ENCODE data around the gene CCDC40. TPM values are rescaled to one million over a fixed set of nuclear protein-coding genes. Genes with fewer than 3 reads are reported as not detected.

CCDC40 gene
- total and polyA plus RNA-seq, 2 of the 13 experiments (the other 11 are each of a cell fraction or from before 2014, with no cell fraction given) = 4.1 to 5.5 TPM

DNA sequence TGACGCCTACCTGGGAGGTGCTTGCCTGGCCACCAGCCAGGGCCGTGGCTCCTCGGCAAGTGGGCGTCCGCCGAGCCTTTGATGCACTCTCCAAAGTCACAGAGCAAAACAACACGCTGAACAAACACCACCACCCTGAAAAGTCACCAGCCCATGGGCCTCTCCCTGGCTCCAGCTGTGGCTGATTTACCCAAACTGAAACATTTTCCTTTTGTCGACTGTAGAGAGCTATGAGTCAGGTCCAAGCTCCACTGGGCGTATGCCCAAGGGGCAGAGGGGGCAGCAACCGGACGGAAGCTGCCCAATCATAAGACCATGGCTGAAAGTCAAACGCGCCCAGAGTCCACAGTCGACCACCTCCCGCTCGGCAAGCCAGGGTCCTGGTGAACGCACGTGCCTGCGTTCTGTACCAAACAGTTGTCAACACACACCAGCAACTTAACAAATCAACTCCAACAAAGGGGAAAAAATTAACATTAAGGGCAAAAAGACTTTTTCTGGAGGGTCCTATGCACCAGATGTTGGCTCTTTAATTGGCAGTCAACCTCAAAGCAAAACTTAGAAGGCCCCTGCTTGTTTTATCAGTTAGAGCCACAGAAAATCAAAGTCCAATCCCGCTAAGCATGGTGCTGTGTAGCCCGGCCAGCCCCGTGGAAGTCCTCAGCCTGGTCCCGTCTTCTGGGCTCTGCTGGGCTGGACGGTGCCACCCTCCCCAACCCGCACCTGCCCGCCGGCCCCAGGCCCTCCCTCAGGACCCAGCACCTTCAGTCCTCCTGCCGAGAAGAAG is 48.1 kb upstream of the CCDC40 start (continued):
- TF ChIP-seq, protein P1, sequence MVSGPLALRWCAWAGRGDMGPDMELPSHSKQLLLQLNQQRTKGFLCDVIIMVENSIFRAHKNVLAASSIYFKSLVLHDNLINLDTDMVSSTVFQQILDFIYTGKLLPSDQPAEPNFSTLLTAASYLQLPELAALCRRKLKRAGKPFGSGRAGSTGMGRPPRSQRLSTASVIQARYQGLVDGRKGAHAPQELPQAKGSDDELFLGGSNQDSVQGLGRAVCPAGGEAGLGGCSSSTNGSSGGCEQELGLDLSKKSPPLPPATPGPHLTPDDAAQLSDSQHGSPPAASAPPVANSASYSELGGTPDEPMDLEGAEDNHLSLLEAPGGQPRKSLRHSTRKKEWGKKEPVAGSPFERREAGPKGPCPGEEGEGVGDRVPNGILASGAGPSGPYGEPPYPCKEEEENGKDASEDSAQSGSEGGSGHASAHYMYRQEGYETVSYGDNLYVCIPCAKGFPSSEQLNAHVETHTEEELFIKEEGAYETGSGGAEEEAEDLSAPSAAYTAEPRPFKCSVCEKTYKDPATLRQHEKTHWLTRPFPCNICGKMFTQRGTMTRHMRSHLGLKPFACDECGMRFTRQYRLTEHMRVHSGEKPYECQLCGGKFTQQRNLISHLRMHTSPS (CRISPR knock-in tag; IDR thresholded peaks at IDR 0.05; ENCODE audit: low read depth) = peak; percentile 99
- TF ChIP-seq, protein P2, sequence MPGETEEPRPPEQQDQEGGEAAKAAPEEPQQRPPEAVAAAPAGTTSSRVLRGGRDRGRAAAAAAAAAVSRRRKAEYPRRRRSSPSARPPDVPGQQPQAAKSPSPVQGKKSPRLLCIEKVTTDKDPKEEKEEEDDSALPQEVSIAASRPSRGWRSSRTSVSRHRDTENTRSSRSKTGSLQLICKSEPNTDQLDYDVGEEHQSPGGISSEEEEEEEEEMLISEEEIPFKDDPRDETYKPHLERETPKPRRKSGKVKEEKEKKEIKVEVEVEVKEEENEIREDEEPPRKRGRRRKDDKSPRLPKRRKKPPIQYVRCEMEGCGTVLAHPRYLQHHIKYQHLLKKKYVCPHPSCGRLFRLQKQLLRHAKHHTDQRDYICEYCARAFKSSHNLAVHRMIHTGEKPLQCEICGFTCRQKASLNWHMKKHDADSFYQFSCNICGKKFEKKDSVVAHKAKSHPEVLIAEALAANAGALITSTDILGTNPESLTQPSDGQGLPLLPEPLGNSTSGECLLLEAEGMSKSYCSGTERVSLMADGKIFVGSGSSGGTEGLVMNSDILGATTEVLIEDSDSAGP (CRISPR knock-in tag; IDR thresholded peaks at IDR 0.05; ENCODE audit: borderline replicate concordance) = peak; percentile 83
- TF ChIP-seq RFXAP (CRISPR knock-in tag; IDR thresholded peaks at IDR 0.05; ENCODE audit: borderline replicate concordance) = peak; percentile 74
- peak; percentile 95 for TF ChIP-seq MEIS2 (CRISPR knock-in tag; IDR thresholded peaks at IDR 0.05)
- TF ChIP-seq KAT7 (CRISPR knock-in tag; IDR thresholded peaks at IDR 0.05; ENCODE audit: borderline replicate concordance) = peak; percentile 27; the same call in 1 of the 2 replicates
- peak; percentile 54 for TF ChIP-seq HNRNPLL (IDR thresholded peaks at IDR 0.05; ENCODE audit: low read depth, low read length, poor library complexity, severe bottlenecking)
- TF ChIP-seq HNF4G (IDR thresholded peaks at IDR 0.05; ENCODE audit: borderline replicate concordance, low read depth, low read length) = peak; percentile 77
- TF ChIP-seq HNF4G (CRISPR knock-in tag; IDR thresholded peaks at IDR 0.05; ENCODE audit: borderline replicate concordance, low read depth) = peak; percentile 96
- TF ChIP-seq ZC3H13 (CRISPR knock-in tag; IDR thresholded peaks at IDR 0.05) = peak; percentile 78
- TF ChIP-seq, protein P3, sequence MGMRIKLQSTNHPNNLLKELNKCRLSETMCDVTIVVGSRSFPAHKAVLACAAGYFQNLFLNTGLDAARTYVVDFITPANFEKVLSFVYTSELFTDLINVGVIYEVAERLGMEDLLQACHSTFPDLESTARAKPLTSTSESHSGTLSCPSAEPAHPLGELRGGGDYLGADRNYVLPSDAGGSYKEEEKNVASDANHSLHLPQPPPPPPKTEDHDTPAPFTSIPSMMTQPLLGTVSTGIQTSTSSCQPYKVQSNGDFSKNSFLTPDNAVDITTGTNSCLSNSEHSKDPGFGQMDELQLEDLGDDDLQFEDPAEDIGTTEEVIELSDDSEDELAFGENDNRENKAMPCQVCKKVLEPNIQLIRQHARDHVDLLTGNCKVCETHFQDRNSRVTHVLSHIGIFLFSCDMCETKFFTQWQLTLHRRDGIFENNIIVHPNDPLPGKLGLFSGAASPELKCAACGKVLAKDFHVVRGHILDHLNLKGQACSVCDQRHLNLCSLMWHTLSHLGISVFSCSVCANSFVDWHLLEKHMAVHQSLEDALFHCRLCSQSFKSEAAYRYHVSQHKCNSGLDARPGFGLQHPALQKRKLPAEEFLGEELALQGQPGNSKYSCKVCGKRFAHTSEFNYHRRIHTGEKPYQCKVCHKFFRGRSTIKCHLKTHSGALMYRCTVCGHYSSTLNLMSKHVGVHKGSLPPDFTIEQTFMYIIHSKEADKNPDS (CRISPR knock-in tag; IDR thresholded peaks at IDR 0.05) = 0 out of 2 replicates have a peak, but pooled peaks have one; percentile 56
- TF ChIP-seq, protein P4, sequence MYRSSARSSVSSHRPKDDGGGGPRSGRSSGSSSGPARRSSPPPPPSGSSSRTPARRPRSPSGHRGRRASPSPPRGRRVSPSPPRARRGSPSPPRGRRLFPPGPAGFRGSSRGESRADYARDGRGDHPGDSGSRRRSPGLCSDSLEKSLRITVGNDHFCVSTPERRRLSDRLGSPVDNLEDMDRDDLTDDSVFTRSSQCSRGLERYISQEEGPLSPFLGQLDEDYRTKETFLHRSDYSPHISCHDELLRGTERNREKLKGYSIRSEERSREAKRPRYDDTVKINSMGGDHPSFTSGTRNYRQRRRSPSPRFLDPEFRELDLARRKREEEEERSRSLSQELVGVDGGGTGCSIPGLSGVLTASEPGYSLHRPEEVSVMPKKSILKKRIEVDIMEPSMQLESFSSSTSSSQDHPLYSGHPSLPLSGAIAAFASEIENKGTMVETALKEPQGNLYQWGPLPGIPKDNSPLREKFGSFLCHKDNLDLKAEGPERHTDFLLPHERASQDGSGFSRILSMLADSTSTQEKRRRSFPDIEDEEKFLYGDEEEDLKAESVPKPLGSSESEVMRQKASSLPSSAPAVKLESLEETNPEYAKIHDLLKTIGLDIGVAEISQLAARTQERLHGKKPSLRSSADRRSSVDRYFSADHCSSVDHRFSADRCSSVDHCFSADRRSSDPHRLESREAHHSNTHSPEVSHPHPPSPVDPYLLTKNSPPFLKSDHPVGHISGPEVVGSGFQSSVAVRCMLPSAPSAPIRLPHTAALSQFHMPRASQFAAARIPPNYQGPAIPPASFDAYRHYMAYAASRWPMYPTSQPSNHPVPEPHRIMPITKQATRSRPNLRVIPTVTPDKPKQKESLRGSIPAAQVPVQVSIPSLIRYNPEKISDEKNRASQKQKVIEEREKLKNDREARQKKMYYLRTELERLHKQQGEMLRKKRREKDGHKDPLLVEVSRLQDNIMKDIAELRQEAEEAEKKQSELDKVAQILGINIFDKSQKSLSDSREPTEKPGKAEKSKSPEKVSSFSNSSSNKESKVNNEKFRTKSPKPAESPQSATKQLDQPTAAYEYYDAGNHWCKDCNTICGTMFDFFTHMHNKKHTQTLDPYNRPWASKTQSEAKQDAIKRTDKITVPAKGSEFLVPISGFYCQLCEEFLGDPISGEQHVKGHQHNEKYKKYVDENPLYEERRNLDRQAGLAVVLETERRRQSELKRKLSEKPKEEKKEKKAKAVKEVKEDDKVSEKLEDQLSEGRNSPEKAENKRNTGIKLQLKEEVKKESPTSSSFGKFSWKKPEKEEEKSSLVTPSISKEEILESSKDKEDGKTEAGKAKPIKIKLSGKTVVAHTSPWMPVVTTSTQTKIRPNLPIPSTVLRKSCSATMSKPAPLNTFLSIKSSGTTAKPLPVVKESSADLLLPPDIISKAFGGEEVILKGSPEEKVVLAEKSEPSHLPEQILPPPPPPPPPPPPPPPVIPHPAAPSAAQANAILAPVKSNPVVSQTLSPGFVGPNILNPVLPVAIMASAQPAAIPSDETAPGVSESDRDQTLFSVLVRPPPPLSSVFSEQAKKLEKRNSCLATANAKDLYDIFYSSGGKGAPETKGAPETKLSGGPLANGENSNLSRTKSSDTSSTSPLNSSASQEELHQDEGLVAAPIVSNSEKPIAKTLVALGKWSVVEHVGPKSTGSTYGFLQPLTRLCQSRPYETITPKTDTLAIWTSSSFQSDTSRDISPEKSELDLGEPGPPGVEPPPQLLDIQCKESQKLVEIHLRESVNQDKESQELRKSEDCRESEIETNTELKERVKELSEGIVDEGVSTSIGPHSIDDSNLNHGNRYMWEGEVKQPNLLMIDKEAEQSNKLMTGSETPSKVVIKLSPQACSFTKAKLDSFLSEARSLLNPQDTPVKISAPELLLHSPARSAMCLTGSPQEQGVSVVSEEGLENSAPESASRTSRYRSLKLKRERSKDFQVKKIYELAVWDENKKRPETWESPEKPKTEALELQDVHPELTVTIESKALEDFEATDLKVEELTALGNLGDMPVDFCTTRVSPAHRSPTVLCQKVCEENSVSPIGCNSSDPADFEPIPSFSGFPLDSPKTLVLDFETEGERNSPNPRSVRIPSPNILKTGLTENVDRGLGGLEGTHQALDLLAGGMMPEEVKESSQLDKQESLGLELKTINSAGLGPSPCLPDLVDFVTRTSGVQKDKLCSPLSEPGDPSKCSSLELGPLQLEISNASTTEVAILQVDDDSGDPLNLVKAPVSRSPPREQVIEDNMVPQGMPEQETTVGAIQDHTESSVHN (CRISPR knock-in tag; IDR thresholded peaks at IDR 0.05) = no peak
